HG03135 (cell line): ENCODE data around the gene QSOX2.

Experiments
- ATAC-seq: cut with Tn5 transposase; IDR thresholded peaks from one replicate; pipeline ENCODE4 v1.9.1; 2021; ENCODE audit warnings: mild to moderate bottlenecking, moderate library complexity; ENCODE audit not compliant: unreplicated experiment

Gene QSOX2

DNA sequence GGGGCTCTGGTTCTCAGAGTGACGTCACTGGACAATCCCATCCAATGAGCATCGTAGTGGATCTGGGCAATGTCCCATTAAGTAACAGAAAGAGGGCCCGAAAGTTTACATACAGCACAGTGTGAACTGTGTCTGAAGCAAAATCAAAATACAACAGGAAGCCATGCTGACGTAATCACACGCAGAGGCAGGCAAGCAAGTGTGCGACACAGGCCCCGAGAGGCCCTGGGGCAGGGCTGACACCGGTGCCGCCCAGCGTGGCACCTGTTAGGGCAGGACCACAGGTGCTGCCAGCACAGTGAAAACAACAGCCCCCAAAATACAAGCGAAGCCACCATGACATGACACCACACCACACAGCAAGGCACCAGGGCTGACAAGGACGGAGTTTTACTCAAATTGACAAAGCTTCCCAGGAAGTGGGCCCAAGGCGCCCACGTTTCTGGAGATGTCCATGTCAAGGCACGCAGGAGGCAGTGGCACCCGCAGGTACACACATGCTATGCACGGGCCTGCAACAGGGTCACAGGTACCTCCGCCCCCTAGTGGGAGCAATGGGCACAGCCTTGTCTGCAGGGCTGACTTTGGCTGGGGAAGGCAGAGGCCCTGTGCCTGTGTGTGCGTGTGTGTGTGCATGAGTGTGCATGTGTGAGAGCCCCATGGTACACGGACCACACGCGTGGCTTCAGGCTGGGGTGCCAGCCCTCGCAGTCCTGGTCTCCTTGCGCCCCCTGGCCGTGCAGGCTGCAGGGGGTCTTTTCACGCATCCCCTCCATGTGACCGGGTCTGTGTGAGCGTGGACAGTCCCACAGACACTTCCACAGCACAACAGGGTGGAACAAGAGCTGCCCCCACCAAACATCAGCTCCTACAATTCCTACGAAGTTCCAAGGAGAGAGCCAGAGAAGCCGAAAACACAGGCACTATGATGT is 19.6 kb downstream of the QSOX2 start:
- peak; percentile 45 for ATAC-seq

- ATAC-seq: peak; percentile 52
Measured at GRCh38 chr9:136225366-136225747, 20.3 kb downstream of the QSOX2 start.

DNA sequence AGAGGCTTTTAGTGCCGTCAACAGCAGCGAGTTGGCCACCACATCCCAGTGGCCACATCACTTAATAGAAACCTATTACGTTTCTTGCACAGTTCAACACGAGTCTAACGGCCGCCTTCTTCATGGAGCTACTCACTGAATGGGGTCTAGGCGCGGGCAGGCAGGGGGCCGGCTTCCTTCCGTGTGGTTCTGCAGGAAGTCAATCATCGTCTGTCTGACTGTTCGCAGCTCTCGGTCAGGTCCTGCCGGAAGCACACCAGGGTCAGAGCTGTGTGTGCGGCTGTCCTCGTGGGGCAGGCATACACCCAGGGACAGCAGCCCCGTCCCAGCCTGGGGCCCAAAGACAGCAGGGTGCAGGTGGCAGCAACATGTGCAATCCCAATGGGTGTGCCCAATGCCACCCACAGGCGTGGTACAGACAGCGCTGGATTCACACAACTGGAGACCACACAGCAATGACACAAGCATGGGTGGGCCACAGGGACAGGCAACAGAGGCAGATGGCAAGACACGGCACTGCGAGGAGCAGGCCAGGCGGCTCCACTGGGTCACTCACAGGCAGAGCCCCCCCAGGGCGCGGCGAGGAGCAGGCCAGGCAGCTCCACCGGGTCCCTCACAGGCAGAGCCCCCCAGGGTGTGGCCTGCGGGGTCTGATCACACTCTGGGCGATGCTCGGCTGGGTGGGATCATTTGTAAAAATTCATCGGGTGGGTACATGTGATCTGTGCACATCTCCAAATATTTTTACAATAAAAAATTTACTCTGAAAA is 21.6 kb downstream of the QSOX2 start:
- ATAC-seq: no peak

DNA sequence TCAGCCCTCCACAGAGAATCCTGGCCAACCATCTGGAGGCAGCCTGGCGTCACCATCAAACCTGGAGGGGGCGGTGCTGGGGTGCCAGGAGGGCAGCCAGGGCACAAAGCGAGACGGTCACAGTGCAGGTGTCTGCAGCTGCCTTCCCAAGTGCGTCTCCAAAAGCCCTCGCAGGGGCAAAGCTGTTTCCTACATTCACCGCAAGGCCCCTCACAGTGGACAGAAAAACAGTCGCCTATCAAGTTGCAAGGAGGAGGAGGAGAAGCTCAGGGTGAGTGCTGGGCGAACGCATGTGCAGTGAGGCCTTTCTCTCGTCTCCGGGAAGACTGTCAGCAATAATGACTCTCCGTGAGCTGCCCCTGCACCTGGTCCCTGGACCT is 22.7 kb downstream of the QSOX2 start:
- no peak for ATAC-seq

DNA sequence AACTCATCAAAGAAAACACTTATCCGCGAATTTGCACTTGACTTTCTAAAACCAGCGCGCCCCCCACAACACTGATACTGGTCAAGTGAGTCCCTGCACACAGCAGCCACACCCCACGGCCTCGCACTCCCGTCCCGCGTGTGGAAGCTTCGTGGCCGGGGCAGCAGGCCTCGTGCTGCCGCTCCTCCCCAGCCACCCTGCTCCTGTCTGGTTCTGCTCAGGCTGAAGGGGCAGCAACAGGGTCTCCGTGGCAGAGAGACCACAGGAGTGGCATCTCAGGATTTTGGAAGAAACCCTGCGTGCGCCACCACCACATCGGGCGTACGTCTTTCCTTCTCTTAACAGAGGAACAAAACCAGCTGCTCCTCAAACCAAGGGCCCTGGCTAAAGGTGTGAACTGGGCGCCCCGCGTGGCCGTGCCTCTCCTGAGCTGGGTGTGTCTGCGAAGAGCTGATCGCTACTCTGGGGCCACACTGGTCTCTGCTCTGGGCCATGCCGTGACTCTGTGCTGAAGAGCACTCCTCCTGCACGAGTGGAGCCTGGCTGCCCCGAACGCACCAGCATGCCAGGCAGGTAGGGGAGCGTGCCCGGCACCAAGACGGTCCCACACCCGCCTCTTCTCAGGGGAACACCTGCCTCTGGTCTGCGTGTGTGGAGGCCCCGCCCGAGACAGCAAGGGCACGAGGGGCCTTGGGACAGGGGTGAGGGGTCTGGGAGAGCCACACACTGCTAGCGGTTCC is 23.3 kb downstream of the QSOX2 start:
- ATAC-seq: no peak

DNA sequence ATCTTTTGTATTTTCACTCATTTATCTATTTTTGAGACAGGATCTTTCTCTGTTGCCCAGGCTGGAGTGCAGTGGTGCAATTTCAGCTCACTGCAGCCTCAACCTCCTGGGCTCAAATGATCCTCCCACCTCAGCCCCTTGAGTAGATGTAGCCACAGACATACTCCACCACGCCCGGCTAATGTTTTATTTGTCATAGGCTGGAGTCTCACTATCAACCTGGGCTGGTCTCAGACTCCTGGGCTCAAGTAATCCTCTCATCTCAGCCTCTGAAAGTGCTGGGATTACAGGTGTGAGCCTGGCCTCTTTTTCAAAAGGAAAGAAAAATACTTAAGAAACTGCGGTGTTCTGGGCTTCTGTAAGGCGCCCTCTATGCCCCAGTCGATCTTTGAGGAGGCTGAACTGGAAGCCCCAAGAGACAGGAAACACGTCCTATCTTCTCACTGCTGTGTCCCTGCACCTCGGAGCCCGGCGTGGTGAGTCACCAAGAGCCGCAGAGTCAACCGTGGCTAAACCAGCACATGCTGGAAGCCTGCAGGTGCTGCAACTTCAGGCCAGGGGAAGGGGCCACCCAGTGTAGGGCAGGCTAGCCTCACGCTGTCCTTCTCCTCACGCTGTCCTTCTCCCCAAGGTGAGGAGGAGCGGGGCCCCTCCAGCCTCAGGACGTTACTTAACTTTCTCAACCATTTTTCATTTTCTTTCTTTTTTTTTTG is 25.4 kb downstream of the QSOX2 start:
- no peak for ATAC-seq

DNA sequence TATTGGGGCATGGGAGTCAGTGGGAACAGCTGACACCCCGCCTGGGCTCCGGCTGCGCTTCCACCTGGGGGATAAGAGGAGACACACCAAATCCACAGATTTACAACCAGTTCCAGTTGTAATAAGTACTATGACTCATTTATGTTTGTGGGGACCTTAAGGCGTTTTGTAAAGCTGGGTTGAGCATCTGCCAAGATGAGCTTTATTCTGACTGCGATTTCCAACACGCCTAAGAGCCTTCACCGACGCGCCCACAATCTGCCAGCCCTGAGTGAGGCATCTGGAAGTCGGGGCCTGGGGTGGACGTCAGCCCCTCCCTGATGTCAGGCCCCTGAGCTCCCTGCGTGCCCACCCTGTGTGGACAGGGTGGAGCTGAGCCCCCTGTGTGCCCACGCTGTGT is 26.3 kb downstream of the QSOX2 start:
- no peak for ATAC-seq

GRCh38 chr9:136218673-136219072 is 26.9 kb downstream of the QSOX2 start:
- no peak for ATAC-seq

GRCh38 chr9:136218271-136218670 is 27.3 kb downstream of the QSOX2 start:
- no peak for ATAC-seq

DNA sequence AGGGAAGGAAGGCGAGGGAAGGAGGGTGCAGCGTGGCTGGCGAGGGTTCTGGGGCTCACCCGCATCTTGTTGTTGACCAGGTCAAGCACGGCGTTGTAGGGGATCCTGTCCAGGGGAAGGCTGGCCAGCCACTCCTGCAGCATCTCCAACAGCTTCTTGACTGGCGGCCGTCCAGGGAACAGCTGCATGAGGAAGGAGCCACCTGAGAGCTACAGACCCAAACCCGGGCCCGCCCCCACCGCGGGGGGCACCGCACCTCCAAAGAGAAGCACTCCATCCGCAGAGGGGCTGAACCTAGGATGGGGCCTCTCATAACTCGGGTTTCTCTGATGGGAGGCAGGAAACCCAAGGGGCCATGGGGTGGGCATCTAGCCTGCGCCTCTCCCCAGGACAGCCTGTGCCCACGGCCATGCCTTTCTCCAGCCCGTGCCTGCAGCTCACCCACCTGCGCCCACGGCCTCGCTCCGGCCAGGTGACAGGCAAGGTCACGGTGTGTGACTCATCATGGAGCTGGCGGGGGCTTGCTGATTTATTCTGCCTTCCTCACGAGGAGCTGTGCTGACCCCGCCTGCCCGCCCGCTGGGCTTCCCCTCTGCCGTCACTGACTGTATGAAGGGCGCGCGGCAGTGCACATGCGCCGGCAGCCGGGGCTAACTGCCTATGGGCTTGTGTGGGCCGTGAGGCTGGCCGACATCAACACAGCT is 28.9 kb downstream of the QSOX2 start:
- ATAC-seq: no peak

DNA sequence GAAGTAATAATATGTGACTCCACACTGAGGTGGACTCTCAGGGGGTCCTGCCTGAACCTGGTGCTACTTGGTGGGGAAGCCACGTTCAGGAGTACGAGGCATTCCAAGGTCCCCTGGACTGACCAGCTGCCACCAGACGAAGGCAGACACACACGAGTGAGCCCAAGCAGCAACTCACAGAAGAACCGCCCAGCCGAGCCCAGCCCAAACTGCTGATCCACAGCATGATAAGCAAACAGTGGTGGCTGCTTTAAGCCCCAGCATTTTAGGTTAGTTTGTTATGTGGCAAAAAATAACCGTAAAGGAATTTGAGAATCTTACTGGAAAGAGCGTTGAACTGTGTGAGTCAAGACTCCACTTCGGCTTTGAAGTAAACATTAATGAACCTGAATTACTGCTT is 31.9 kb downstream of the QSOX2 start:
- ATAC-seq: no peak

GRCh38 chr9:136212345-136212950 is 33.2 kb downstream of the QSOX2 start:
- ATAC-seq: no peak

GRCh38 chr9:136211441-136212344 is 33.9 kb downstream of the QSOX2 start:
- no peak for ATAC-seq

DNA sequence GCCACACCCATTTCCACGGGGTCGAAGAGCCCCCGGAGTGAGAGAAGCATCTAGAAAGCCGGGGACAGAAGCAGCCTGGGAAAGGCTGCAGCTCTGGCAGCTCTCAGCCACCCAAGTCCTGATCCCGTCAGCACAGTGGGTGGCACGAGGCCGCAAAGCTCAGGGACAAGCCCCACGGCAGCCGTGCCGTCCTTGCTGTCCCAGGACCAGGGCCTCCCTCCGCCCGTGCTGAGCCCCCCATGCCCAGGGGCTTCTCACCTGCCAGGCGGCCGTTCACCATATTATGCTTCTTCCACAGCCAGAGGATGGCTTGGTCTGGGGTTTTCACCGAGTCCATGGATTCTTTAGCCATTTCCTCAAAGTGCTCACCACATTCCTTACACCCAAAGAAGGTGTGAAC is 34.6 kb downstream of the QSOX2 start:
- no peak for ATAC-seq

- no peak for ATAC-seq
Measured at GRCh38 chr9:136210276-136210675, 35.3 kb downstream of the QSOX2 start.

- ATAC-seq: no peak
Measured at GRCh38 chr9:136209786-136210185, 35.8 kb downstream of the QSOX2 start.

DNA sequence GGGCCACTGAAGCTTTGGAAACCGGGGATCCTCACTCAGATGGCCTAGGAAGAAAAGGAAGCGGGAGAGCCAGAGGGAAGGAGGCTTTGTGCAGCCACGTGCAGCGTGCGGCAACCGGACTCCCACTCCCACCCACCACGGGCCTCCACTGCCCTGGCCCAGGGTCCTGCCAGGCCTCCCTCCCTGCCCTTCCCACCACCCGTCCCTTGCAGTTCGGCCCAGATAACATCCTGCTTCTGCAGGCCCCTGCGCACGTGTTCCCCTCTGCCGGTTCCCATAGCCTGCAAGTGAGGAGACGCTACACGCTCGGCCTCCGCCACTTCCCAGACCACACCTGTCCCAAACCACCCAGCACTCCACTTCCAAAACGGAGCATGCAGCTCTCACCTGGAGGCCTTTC is 36.4 kb downstream of the QSOX2 start:
- no peak for ATAC-seq

- ATAC-seq: no peak
Measured at GRCh38 chr9:136208675-136209074, 36.9 kb downstream of the QSOX2 start.

DNA sequence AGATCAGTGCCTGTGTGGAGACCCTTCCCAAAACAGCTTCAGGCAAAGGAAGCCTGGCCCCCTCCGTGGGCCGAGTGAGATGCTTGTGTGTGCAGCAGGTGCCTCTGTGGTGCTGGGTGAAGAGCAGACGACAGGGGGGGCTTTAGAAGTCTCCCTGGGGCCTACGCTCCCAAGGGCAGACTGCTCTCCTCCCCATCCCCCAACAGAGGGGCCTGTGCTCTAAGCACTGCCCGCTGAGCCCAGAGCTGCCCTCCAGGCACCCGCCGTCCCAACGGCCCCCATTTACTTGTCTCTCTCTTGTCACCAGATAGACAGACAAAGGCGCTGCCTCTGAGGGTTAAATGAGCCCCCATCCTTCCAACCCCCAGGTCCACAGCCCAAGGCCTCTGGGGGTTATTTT is 38.0 kb downstream of the QSOX2 start:
- ATAC-seq: no peak
